BE2C (cell line): ENCODE results near the gene SEMA3C.

Experiments
- DNase-seq: peaks from one replicate; pipeline ENCODE4 v3.0.0-alpha.2; 2020
- H3K27me3 ChIP-seq: fragments of 250-450 bp; sonication (Bioruptor Pico); 2 replicates; pipeline ENCODE4 v1.5.1; 2020; ENCODE audit warnings: mild to moderate bottlenecking
- H3K36me3 ChIP-seq: fragments of 250-450 bp; sonication (Bioruptor Pico); 2 replicates; pipeline ENCODE4 v1.5.1; 2020; ENCODE audit warnings: mild to moderate bottlenecking
- H3K4me1 ChIP-seq: fragments of 250-450 bp; sonication (Bioruptor Pico); 2 replicates; pipeline ENCODE4 v1.5.1; 2020
- H3K4me3 ChIP-seq: 2 replicates; pipeline ENCODE4 v1.5.1; 2011; ENCODE audit warnings: low read depth, low read length
- H3K9me3 ChIP-seq: fragments of 250-450 bp; sonication (Bioruptor Pico); 2 replicates; pipeline ENCODE4 v1.5.1; 2020
- CTCF ChIP-seq: IDR thresholded peaks from 2 replicates; pipeline ENCODE4 v1.5.1; 2012; ENCODE audit warnings: mild to moderate bottlenecking, low read depth, low read length

SEMA3C gene

GRCh38 chr7:80923211-80923612 is 4.4 kb upstream of the SEMA3C start:
- Histone ChIP-seq H3K36me3 (no peaks in the 10 kb centered on the region), H3K4me1 (peaks cover 4% of the 10 kb centered on the region; the same call in 1 of the 2 replicates), H3K27me3 (no peaks in the 10 kb centered on the region), H3K9me3 (no peaks in the 10 kb centered on the region), H3K4me3 (no peak overlapping the region)
- TF ChIP-seq CTCF = no peak
- DNase-seq = peak; percentile 8

GRCh38 chr7:80922253-80923049 is 3.6 kb upstream of the SEMA3C start:
- Histone ChIP-seq H3K36me3 (no peaks in the 10 kb centered on the region), H3K4me1 (peaks cover 4% of the 10 kb centered on the region; the same call in 1 of the 2 replicates), H3K27me3 (no peaks in the 10 kb centered on the region), H3K9me3 (no peaks in the 10 kb centered on the region), H3K4me3 (no peak overlapping the region)
- no peak for DNase-seq
- TF ChIP-seq CTCF = no peak

GRCh38 chr7:80921130-80921529 is 2.3 kb upstream of the SEMA3C start:
- TF ChIP-seq CTCF = no peak
- Histone ChIP-seq H3K4me1 (peaks cover 4% of the 10 kb centered on the region; the same call in 1 of the 2 replicates), H3K4me3 (no peak overlapping the region), H3K27me3 (no peaks in the 10 kb centered on the region), H3K36me3 (no peaks in the 10 kb centered on the region), H3K9me3 (no peaks in the 10 kb centered on the region)
- DNase-seq = no peak

- no peaks in the 10 kb centered on the region for H3K36me3 ChIP-seq
- H3K9me3 ChIP-seq = no peaks in the 10 kb centered on the region
- peaks cover 4% of the 10 kb centered on the region; the same call in 1 of the 2 replicates for H3K4me1 ChIP-seq
- peak overlapping the region; percentile 72 for H3K4me3 ChIP-seq
- no peak for TF ChIP-seq CTCF
- H3K27me3 ChIP-seq = no peaks in the 10 kb centered on the region
- no peak for DNase-seq
Observed at GRCh38 chr7:80918399-80918798, 452 bp downstream of the SEMA3C start.

- no peaks in the 10 kb centered on the region for H3K27me3 ChIP-seq
- peaks cover 4% of the 10 kb centered on the region; the same call in 1 of the 2 replicates for H3K4me1 ChIP-seq
- DNase-seq = no peak
- 0 out of 2 replicates have a peak overlapping the region, but pooled peaks have one; percentile 0 for H3K4me3 ChIP-seq
- peak; percentile 69 for TF ChIP-seq CTCF
- no peaks in the 10 kb centered on the region for H3K36me3 ChIP-seq
- no peaks in the 10 kb centered on the region for H3K9me3 ChIP-seq
Observed at GRCh38 chr7:80916770-80917741, 1.8 kb downstream of the SEMA3C start.
